H1 (cell line): ENCODE results near the gene FAM241A. TPM values are rescaled to one million over a fixed set of nuclear protein-coding genes. Genes with fewer than 3 reads are reported as not detected.

Experiments used
- CTCF ChIA-PET: fragments of 300-600 bp; sonication (Branson Sonifier 250); formaldehyde crosslinking; loops from one replicate; lab custom pipeline; 2021; ENCODE audit not compliant: partially characterized antibody; lab: Charles Lee
- POLR2A ChIA-PET: fragments of 300-600 bp; sonication (Branson Sonifier 250); formaldehyde crosslinking; loops from one replicate; lab custom pipeline; 2021; ENCODE audit warnings: inconsistent platforms; ENCODE audit not compliant: partially characterized antibody; lab: Charles Lee
- DNase-seq, 2 experiments: peaks; one replicate each; pipeline versions ENCODE4 v3.0.0 to v3.0.0-alpha.2; 2010 to 2022; ENCODE audit warnings: low spot score in 2 of 2, low read depth in 1 of 2, mixed read lengths in 1 of 2
- FAIRE-seq: peaks from 2 replicates; lab custom pipeline; 2011; peaks lifted over from hg19 to GRCh38; lab: Jason Lieb, UNC
- H2AFZ ChIP-seq: 2 replicates; pipeline ENCODE4 v1.8.1; 2012; ENCODE audit warnings: low read length, inconsistent platforms
- H2AK5ac ChIP-seq: 2 replicates; pipeline ENCODE4 v1.6.1; 2013; ENCODE audit warnings: low read depth, low read length
- H2BK120ac ChIP-seq: replicated peaks from 2 replicates; pipeline ENCODE3; 2013; ENCODE audit warnings: low read depth, low read length, inconsistent platforms
- H2BK12ac ChIP-seq: 2 replicates; pipeline ENCODE4 v1.6.1; 2013; ENCODE audit warnings: low read depth, low read length
- H2BK15ac ChIP-seq: 2 replicates; pipeline ENCODE4 v1.6.1; 2013; ENCODE audit warnings: low read length
- H2BK20ac ChIP-seq: 2 replicates; pipeline ENCODE4 v1.6.1; 2013; ENCODE audit warnings: low read length
- H2BK5ac ChIP-seq: 2 replicates; pipeline ENCODE4 v1.6.1; 2013; ENCODE audit warnings: low read depth, low read length
- H3K14ac ChIP-seq: 2 replicates; pipeline ENCODE4 v1.6.1; 2013; ENCODE audit warnings: inconsistent platforms; ENCODE audit not compliant: insufficient read length
- H3K18ac ChIP-seq: 2 replicates; pipeline ENCODE4 v1.6.1; 2013; ENCODE audit warnings: low read length; ENCODE audit errors: extremely low read depth
- H3K23ac ChIP-seq: 2 replicates; pipeline ENCODE4 v1.6.1; 2013; ENCODE audit warnings: inconsistent platforms; ENCODE audit not compliant: insufficient read length
- H3K23me2 ChIP-seq: 2 replicates; pipeline ENCODE4 v1.6.1; 2013; ENCODE audit warnings: low read depth, low read length
- H3K27ac ChIP-seq: 2 replicates; pipeline ENCODE4 v1.6.1; 2011; ENCODE audit warnings: low read depth, low read length, inconsistent platforms
- H3K27me3 ChIP-seq, 4 experiments: replicated peaks in 1 of 4; 1 replicate in 1 of 4; 2 replicates in 3 of 4; pipeline versions ENCODE4 v1.6.1 to v1.8.1; 2011 to 2013; ENCODE audit warnings: low read length in 3 of 4, mild to moderate bottlenecking in 3 of 4, inconsistent platforms in 2 of 4, mixed read lengths in 2 of 4, moderate library complexity in 1 of 4; ENCODE audit not compliant: control insufficient read depth in 3 of 4, insufficient read depth in 3 of 4; ENCODE audit errors: extremely low read depth in 1 of 4
- H3K36me3 ChIP-seq, 4 experiments: 2 replicates each; pipeline versions ENCODE4 v1.6.1 to v1.8.1; 2011 to 2013; ENCODE audit warnings: mild to moderate bottlenecking in 4 of 4, low read length in 3 of 4, moderate library complexity in 2 of 4, control low read depth in 1 of 4, inconsistent platforms in 1 of 4; ENCODE audit not compliant: insufficient read depth in 4 of 4, control insufficient read depth in 2 of 4
- H3K4ac ChIP-seq: replicated peaks from 2 replicates; pipeline ENCODE3; 2013; ENCODE audit warnings: low read length, low read depth, mixed read lengths, inconsistent platforms; ENCODE audit not compliant: insufficient read length
- H3K4me1 ChIP-seq, 4 experiments: replicated peaks in 1 of 4; 1 replicate in 1 of 4; 2 replicates in 3 of 4; pipeline versions ENCODE4 v1.6.1 to v1.8.1; 2011 to 2013; ENCODE audit warnings: low read length in 3 of 4, inconsistent platforms in 2 of 4, mixed read lengths in 1 of 4; ENCODE audit not compliant: insufficient read depth in 4 of 4, control insufficient read depth in 3 of 4
- H3K4me2 ChIP-seq, 2 experiments: 2 replicates each; pipeline versions ENCODE4 v1.6.1 to v1.8.1; 2011 to 2013; ENCODE audit warnings: low read depth in 2 of 2, low read length in 2 of 2, control low read depth in 1 of 2, inconsistent platforms in 1 of 2, mild to moderate bottlenecking in 1 of 2; ENCODE audit not compliant: insufficient read depth in 1 of 2
- H3K4me3 ChIP-seq, 4 experiments: fragments of 200-600, 300-600 bp in 1 of 4; sonication (generic), shearing (Covaris generic), sonication (Bioruptor Twin) in 1 of 4; 2 replicates each; pipeline versions ENCODE4 v1.5.1 to v1.8.1; 2011 to 2016; ENCODE audit warnings: low read length in 4 of 4, low read depth in 3 of 4, control low read depth in 2 of 4, inconsistent platforms in 2 of 4, mild to moderate bottlenecking in 2 of 4, mixed read lengths in 1 of 4, moderate library complexity in 1 of 4; ENCODE audit not compliant: insufficient read depth in 2 of 4; ENCODE audit errors: extremely low read depth in 1 of 4
- H3K56ac ChIP-seq: replicated peaks from 2 replicates; pipeline ENCODE3; 2013; ENCODE audit warnings: low read depth, mild to moderate bottlenecking, mixed read lengths, low read length, inconsistent platforms; ENCODE audit not compliant: insufficient read length
- H3K79me1 ChIP-seq: 2 replicates; pipeline ENCODE4 v1.6.1; 2013; ENCODE audit warnings: low read depth, low read length, control low read depth
- H3K79me2 ChIP-seq, 2 experiments: 2 replicates each; pipeline versions ENCODE4 v1.6.1 to v1.8.1; 2012 to 2013; ENCODE audit warnings: low read length in 2 of 2, mild to moderate bottlenecking in 2 of 2, inconsistent platforms in 1 of 2; ENCODE audit not compliant: insufficient read depth in 2 of 2, control insufficient read depth in 1 of 2
- H3K9ac ChIP-seq, 4 experiments: replicated peaks in 1 of 4; 1 replicate in 1 of 4; 2 replicates in 3 of 4; pipeline versions ENCODE4 v1.6.1 to v1.8.1; 2011 to 2013; ENCODE audit warnings: low read depth in 3 of 4, low read length in 3 of 4, control low read depth in 2 of 4, mild to moderate bottlenecking in 2 of 4, moderate library complexity in 2 of 4, inconsistent platforms in 1 of 4; ENCODE audit errors: extremely low read depth in 1 of 4
- H3K9me3 ChIP-seq, 2 experiments: 2 replicates each; pipeline versions ENCODE4 v1.6.1 to v1.8.1; 2012 to 2013; ENCODE audit warnings: mild to moderate bottlenecking in 2 of 2, moderate library complexity in 2 of 2, control low read depth in 1 of 2, inconsistent platforms in 1 of 2, low read depth in 1 of 2, low read length in 1 of 2, mixed read lengths in 1 of 2; ENCODE audit not compliant: insufficient read depth in 2 of 2
- H4K20me1 ChIP-seq, 2 experiments: replicated peaks in 1 of 2; 2 replicates each; pipeline versions ENCODE3 to v1.8.1; 2011 to 2013; ENCODE audit warnings: inconsistent platforms in 2 of 2, low read length in 2 of 2, mild to moderate bottlenecking in 1 of 2; ENCODE audit not compliant: insufficient read depth in 2 of 2, control insufficient read depth in 1 of 2
- H4K5ac ChIP-seq: 2 replicates; pipeline ENCODE4 v1.6.1; 2013; ENCODE audit warnings: low read length, low read depth, mixed read lengths, inconsistent platforms; ENCODE audit not compliant: insufficient read length
- H4K8ac ChIP-seq: 2 replicates; pipeline ENCODE4 v1.8.0; 2013; ENCODE audit warnings: mild to moderate bottlenecking, moderate library complexity, low read length, inconsistent platforms; ENCODE audit not compliant: insufficient read depth; ENCODE audit errors: extremely low read depth
- H4K91ac ChIP-seq: replicated peaks from 2 replicates; pipeline ENCODE3; 2013; ENCODE audit warnings: low read length, mixed read lengths, inconsistent platforms; ENCODE audit not compliant: insufficient read length
- ATF3 ChIP-seq: IDR thresholded peaks from 2 replicates; pipeline ENCODE4 v1.6.1; 2011; ENCODE audit warnings: low read depth, mild to moderate bottlenecking, low read length; ENCODE audit not compliant: insufficient read depth
- BCL11A ChIP-seq, 2 experiments: IDR thresholded peaks; one replicate each; pipeline ENCODE4 v1.6.1; 2011; ENCODE audit warnings: low read depth in 2 of 2, low read length in 2 of 2, mild to moderate bottlenecking in 2 of 2
- CEBPB ChIP-seq: IDR thresholded peaks from 2 replicates; pipeline ENCODE4 v1.6.1; 2012; ENCODE audit warnings: low read depth, low read length
- KDM1A ChIP-seq: fragments of 200-600, 300-600 bp; sonication (generic); IDR thresholded peaks from 2 replicates; pipeline ENCODE4 v1.7.1; 2016; ENCODE audit warnings: mild to moderate bottlenecking, low read length, borderline replicate concordance
- KDM5A ChIP-seq: fragments of 200-600 bp; IDR thresholded peaks from 2 replicates; pipeline ENCODE4 v1.7.1; 2012; ENCODE audit warnings: mild to moderate bottlenecking, low read length, inconsistent platforms, mixed read lengths
- RAD21 ChIP-seq, 2 experiments: IDR thresholded peaks in 1 of 2; conservative IDR thresholded peaks in 1 of 2; 2 replicates each; pipeline ENCODE4 v1.6.1; 2011; ENCODE audit warnings: low read depth in 2 of 2, low read length in 2 of 2, improper control_type of control experiment in 1 of 2, inconsistent platforms in 1 of 2, mild to moderate bottlenecking in 1 of 2, moderate library complexity in 1 of 2
- RFX5 ChIP-seq: IDR thresholded peaks from 2 replicates; pipeline ENCODE4 v1.6.1; 2011; ENCODE audit warnings: low read depth, low read length, improper control_type of control experiment, borderline replicate concordance
- SIN3A ChIP-seq, 2 experiments: IDR thresholded peaks in 1 of 2; conservative IDR thresholded peaks in 1 of 2; 2 replicates each; pipeline ENCODE4 v1.6.1; 2011 to 2012; ENCODE audit warnings: low read length in 2 of 2, improper control_type of control experiment in 1 of 2, low read depth in 1 of 2, mild to moderate bottlenecking in 1 of 2
- SP2 ChIP-seq: IDR thresholded peaks from 2 replicates; pipeline ENCODE4 v1.6.1; 2012; ENCODE audit warnings: mild to moderate bottlenecking, low read length, inconsistent platforms
- TAF7 ChIP-seq: optimal IDR thresholded peaks from 2 replicates; pipeline ENCODE3; 2011; ENCODE audit warnings: low read depth, mild to moderate bottlenecking, inconsistent platforms, low read length, moderate library complexity, borderline replicate concordance
- TCF12 ChIP-seq: IDR thresholded peaks from 2 replicates; pipeline ENCODE4 v1.6.1; 2011; ENCODE audit warnings: low read depth, mild to moderate bottlenecking, low read length
- TEAD4 ChIP-seq: IDR thresholded peaks from 2 replicates; pipeline ENCODE4 v1.6.1; 2012; ENCODE audit warnings: low read depth, low read length, inconsistent platforms, mixed read lengths
- WGBS, 2 experiments: shearing (Covaris generic) in 1 of 2; methylation state at CpG; one replicate each; pipeline versions ENCODE4 v1.1.6 to v1.1.7; 2013 to 2015; ENCODE audit warnings: low lambda C conversion rate in 2 of 2, mixed read lengths in 2 of 2, inconsistent platforms in 1 of 2, low coverage in 1 of 2, missing lambda C conversion rate in 1 of 2; ENCODE audit not compliant: insufficient replicate concordance in 2 of 2, insufficient coverage in 1 of 2, insufficient read length in 1 of 2; ENCODE audit errors: extremely low coverage in 1 of 2, missing lambda C conversion rate in 1 of 2; 5-methylcytosine and 5-hydroxymethylcytosine counted together
- polyA plus RNA-seq, 7 experiments: library from polyadenylated mRNA; depleted of rRNA in 3 of 7; stranded (reverse) in 5 of 7; unstranded in 2 of 7; fragments of >200 nt in 5 of 7; fragments of 200-250 nt in 2 of 7; gene quantifications; 1 replicate in 5 of 7; 2 replicates in 1 of 7; 4 replicates in 1 of 7; pipeline versions ENCODE4 v1.2.1 to v1.2.3, GENCODE V29; 2011 to 2013; ENCODE audit warnings: missing spikeins in 2 of 7, mixed read lengths in 2 of 7
- total RNA-seq: library from RNA; stranded (reverse); fragmentation: NEBNext Ultra II Directional; extraction: Animal tissue kit (Norgen Biotek cat#: 25700); gene quantifications from 2 replicates; pipeline ENCODE4 v1.2.1, GENCODE V29; 2021
- TF ChIP-seq, protein P1 (sequence below): IDR thresholded peaks from 2 replicates; pipeline ENCODE4 v1.6.1; 2011; ENCODE audit warnings: low read length, improper control_type of control experiment

FAM241A gene
- total and polyA plus RNA-seq, 2 of the 8 experiments (the other 6 are each of a cell fraction or from before 2014, with no cell fraction given), result 0.20 to 0.73 TPM

GRCh38 chr4:112184438-112184837 is 39.2 kb downstream of the FAM241A start:
- WGBS, 2 experiments, result 94% methylated on average over 1 of the region's 1 CpG; no CpG with 5 or more reads in 1 of the 2 experiments
- Histone ChIP-seq H2BK120ac (no peak overlapping the region), H3K14ac (no peak overlapping the region), H2AK5ac (no peak overlapping the region), H3K23me2 (no peaks in the 10 kb centered on the region), H4K5ac (no peak overlapping the region), H4K8ac (no peak overlapping the region), H3K27me3 (no peaks in the 10 kb centered on the region), H3K18ac (no peak overlapping the region), H3K56ac (no peak overlapping the region), H3K23ac (no peak overlapping the region), H3K79me1 (no peaks in the 10 kb centered on the region), H3K4me2 (no peak overlapping the region), H3K9ac (no peak overlapping the region), H3K4me1 (no peaks in the 10 kb centered on the region; a peak in 1 of 7 replicates), H3K4ac (no peak overlapping the region), H2BK20ac (no peak overlapping the region), H2AFZ (no peak overlapping the region), H3K27ac (no peak overlapping the region), H2BK5ac (no peak overlapping the region), H4K91ac (no peak overlapping the region), H3K4me3 (no peak overlapping the region), H2BK12ac (no peak overlapping the region), H3K79me2 (no peaks in the 10 kb centered on the region), H3K36me3 (no peaks in the 10 kb centered on the region), H2BK15ac (no peak overlapping the region), H4K20me1 (no peaks in the 10 kb centered on the region), H3K9me3 (no peaks in the 10 kb centered on the region)
- CTCF ChIA-PET, result interaction anchor here (0.9 kb wide), 1 partner anchor 107 kb away, joined by 3 read pairs; no protein-coding TSS in a partner anchor
- DNase-seq (no peak), FAIRE-seq (no peak)
- POLR2A ChIA-PET, result no interaction called here
- TF ChIP-seq RFX5 (no peak), RAD21 (IDR thresholded peaks at IDR 0.05 in 1 of 2, conservative IDR thresholded peaks at IDR 0.05 in 1 of 2; ENCODE audit: low read depth in 2 of 2, low read length in 2 of 2) (no peak), TCF12 (no peak), TEAD4 (no peak), TAF7 (no peak), CEBPB (no peak), KDM5A (no peak), SP2 (no peak), BCL11A (IDR thresholded peaks at IDR 0.05; ENCODE audit: low read depth in 2 of 2, low read length in 2 of 2) (no peak), SIN3A (conservative IDR thresholded peaks at IDR 0.05 in 1 of 2, IDR thresholded peaks at IDR 0.05 in 1 of 2; ENCODE audit: low read depth in 1 of 2, low read length in 2 of 2) (no peak), KDM1A (no peak), ATF3 (no peak)
- TF ChIP-seq, protein P1, sequence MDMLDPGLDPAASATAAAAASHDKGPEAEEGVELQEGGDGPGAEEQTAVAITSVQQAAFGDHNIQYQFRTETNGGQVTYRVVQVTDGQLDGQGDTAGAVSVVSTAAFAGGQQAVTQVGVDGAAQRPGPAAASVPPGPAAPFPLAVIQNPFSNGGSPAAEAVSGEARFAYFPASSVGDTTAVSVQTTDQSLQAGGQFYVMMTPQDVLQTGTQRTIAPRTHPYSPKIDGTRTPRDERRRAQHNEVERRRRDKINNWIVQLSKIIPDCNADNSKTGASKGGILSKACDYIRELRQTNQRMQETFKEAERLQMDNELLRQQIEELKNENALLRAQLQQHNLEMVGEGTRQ, result no peak
